AG04450 (cell line): ENCODE measurements around the gene CIP2A. TPM values are rescaled to one million over a fixed set of nuclear protein-coding genes. Genes with fewer than 3 reads are reported as not detected.

Experiments used
- CTCF ChIA-PET: fragments of 300-600, 350-600 bp; formaldehyde crosslinking; extraction: SDS; loops from one replicate; lab custom pipeline; 2022; ENCODE audit warnings: antibody characterized with exemption, inconsistent platforms; lab: Charles Lee
- POLR2A ChIA-PET: fragments of 350-600 bp; formaldehyde crosslinking; extraction: SDS; loops from one replicate; lab custom pipeline; 2021; ENCODE audit warnings: antibody characterized with exemption, inconsistent platforms; lab: Yijun Ruan, JAX
- DNase-seq: peaks from one replicate; pipeline ENCODE4 v3.0.0-alpha.2; 2011; ENCODE audit warnings: low read depth, low spot score
- H3K27ac ChIP-seq: one replicate; pipeline ENCODE4 v1.5.1; 2012; ENCODE audit warnings: low read depth, low read length, control low read depth
- H3K27me3 ChIP-seq: one replicate; pipeline ENCODE4 v1.6.0; 2012; ENCODE audit warnings: low read length; ENCODE audit not compliant: control insufficient read depth, insufficient read depth
- H3K4me3 ChIP-seq: 2 replicates; pipeline ENCODE4 v1.5.1; 2011; ENCODE audit warnings: mild to moderate bottlenecking, low read depth, low read length, control low read depth
- H3K9me3 ChIP-seq: 2 replicates; pipeline ENCODE4 v1.5.1; 2012; ENCODE audit warnings: low read length; ENCODE audit not compliant: control insufficient read depth, insufficient read depth
- polyA plus RNA-seq: library from polyadenylated mRNA; depleted of rRNA; stranded (reverse); fragments of >200 nt; gene quantifications from 2 replicates; pipeline ENCODE4 v1.2.3, GENCODE V29; 2011; rRNA removed
- small RNA-seq: library from RNA; depleted of rRNA; stranded (forward); fragments of <200 nt; gene quantifications from one replicate; pipeline ENCODE3, GENCODE V24; 2012; ENCODE audit warnings: low read depth; ENCODE audit not compliant: insufficient read length
- TF ChIP-seq, protein P1 (sequence below): IDR thresholded peaks from 2 replicates; pipeline ENCODE4 v1.5.1; 2011; ENCODE audit warnings: low read depth, low read length, control low read depth, inconsistent platforms

The CIP2A gene
- polyA plus RNA-seq, 1 experiment: 6.2 TPM

DNA sequence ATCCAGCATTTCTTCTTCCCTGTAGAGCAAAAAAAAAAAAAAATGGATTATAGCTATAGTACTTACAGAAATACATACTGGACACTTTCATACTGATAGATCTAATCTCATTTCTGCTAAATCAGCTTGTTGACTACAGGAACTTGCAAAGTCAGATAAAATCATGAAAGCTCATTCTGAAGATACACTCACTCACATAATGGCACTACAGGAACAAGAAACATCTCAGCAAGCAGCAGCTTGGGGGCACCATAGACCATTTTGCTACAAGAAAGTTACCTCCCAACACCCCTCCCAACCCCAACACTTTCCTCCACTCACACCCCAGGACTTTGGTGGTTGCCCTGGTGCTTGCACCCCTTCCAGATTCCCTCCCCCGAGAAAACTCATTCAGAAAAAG is 83.4 kb downstream of the CIP2A start:
- DNase-seq: no peak
- H3K9me3 ChIP-seq: no peaks in the 10 kb centered on the region
- H3K4me3 ChIP-seq: no peak overlapping the region
- TF ChIP-seq, protein P1, sequence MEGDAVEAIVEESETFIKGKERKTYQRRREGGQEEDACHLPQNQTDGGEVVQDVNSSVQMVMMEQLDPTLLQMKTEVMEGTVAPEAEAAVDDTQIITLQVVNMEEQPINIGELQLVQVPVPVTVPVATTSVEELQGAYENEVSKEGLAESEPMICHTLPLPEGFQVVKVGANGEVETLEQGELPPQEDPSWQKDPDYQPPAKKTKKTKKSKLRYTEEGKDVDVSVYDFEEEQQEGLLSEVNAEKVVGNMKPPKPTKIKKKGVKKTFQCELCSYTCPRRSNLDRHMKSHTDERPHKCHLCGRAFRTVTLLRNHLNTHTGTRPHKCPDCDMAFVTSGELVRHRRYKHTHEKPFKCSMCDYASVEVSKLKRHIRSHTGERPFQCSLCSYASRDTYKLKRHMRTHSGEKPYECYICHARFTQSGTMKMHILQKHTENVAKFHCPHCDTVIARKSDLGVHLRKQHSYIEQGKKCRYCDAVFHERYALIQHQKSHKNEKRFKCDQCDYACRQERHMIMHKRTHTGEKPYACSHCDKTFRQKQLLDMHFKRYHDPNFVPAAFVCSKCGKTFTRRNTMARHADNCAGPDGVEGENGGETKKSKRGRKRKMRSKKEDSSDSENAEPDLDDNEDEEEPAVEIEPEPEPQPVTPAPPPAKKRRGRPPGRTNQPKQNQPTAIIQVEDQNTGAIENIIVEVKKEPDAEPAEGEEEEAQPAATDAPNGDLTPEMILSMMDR: no peak
- no peaks in the 10 kb centered on the region for H3K27me3 ChIP-seq
- CTCF ChIA-PET: interaction anchor here (0.6 to 1.7 kb wide), 5 partner anchors 11 to 165 kb away, joined by 3 to 10 read pairs (median 3); no protein-coding TSS in a partner anchor
- no peak overlapping the region for H3K27ac ChIP-seq
- POLR2A ChIA-PET: no interaction called here

DNA sequence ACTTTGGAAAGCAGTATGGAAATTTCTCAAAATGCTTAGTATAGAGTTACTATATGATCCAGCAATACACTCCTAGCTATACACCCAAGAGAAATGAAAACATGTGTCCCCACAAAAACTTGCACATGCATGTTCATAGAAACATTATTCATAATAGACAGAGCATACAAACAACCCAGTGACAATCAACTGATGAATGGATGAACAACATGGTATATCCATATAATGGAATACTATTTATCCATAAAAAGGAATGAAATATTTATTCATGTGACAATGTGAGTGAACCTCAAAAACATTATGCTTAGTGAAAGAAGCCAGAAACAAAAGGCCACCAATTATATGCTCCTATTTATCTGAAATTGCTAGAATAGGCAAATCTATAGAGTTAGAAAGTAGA is 85.5 kb downstream of the CIP2A start:
- no peaks in the 10 kb centered on the region for H3K9me3 ChIP-seq
- no peaks in the 10 kb centered on the region for H3K27me3 ChIP-seq
- no peak overlapping the region for H3K27ac ChIP-seq
- TF ChIP-seq, protein P1: no peak
- no peak for DNase-seq
- POLR2A ChIA-PET: no interaction called here
- H3K4me3 ChIP-seq: no peak overlapping the region
- CTCF ChIA-PET: no interaction called here

DNA sequence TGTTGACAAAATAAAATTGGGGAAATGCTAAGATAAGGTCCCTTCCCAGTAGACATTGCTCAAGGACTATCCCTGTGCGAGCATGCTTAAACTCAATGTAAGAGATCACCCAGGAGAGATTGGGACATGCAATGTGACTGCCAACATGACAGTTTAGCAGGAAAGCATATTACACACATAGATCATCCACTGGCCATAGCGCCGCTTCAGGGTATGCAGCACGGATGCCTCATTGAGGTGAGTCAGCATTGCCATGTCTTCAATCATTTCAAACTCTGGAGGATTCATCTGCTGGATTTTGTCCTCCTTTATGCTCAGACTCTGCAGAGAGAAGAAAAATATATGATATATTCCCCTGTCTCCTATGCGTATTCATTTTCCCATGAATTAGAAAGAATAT is 87.7 kb downstream of the CIP2A start:
- TF ChIP-seq, protein P1: no peak
- H3K9me3 ChIP-seq: no peaks in the 10 kb centered on the region
- no peak overlapping the region for H3K4me3 ChIP-seq
- no peak for DNase-seq
- H3K27ac ChIP-seq: no peak overlapping the region
- ChIA-PET CTCF (interaction anchor here (0.8 to 1.5 kb wide), 3 partner anchors 10 to 51 kb away, joined by 3 to 4 read pairs (median 3); no protein-coding TSS in a partner anchor), POLR2A (no interaction called here)
- H3K27me3 ChIP-seq: no peaks in the 10 kb centered on the region

DNA sequence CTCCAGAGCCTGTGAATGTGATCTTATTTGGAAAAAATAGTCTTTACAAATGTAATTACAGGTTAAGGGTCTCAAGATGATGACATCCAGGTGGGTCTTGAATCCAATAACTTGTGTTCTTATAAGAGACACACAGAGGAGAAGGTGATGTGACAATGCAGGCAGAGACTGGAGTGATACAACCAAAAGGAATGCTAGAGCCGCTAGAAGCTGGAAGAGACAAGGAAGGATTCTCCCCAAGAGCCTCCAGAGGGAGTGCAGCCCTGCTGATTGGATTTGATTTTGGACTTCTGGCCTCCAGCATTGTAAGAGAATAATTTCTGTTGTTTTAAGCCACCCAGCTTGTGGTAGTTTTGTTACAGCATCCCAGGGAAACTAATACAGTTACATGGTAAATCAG is 88.5 kb downstream of the CIP2A start:
- ChIA-PET CTCF (interaction anchor here (0.8 to 3.4 kb wide), 4 partner anchors 9 to 52 kb away, joined by 3 to 16 read pairs (median 4); no protein-coding TSS in a partner anchor), POLR2A (no interaction called here)
- DNase-seq: no peak
- H3K27ac ChIP-seq: no peak overlapping the region
- TF ChIP-seq, protein P1: no peak
- no peaks in the 10 kb centered on the region for H3K27me3 ChIP-seq
- no peak overlapping the region for H3K4me3 ChIP-seq
- no peaks in the 10 kb centered on the region for H3K9me3 ChIP-seq

Small RNAs within 50 kb of the gene (small RNA-seq; reads per million reads assigned to genes)
- gene RF00156: not detected

Other genes with a start within 250 kb of the CIP2A start
- gene MYH15, start 78.8 kb downstream of the CIP2A start, polyA plus RNA-seq: 0.61 and 0.68 TPM in 2 replicates
- 12.2 and 17.8 TPM in 2 replicates for gene DZIP3, start 284 bp upstream of the CIP2A start, polyA plus RNA-seq
- gene RETNLB, start 168.0 kb upstream of the CIP2A start, polyA plus RNA-seq: not detected in 2 replicates
- not detected in 2 replicates for gene TRAT1, start 233.3 kb upstream of the CIP2A start, polyA plus RNA-seq